ENCODE results near the gene LAMA3. TPM values are rescaled to one million over a fixed set of nuclear protein-coding genes. Genes with fewer than 3 reads are reported as not detected.

Gene LAMA3
- total RNA-seq, 1 donor from 2014 or later = 9.4 TPM

- DNase-seq (ENCODE audit: extremely low spot score, unreplicated experiment) = no peak
- no peak overlapping the region for H3K4me3 Mint-ChIP-seq
- H3K27me3 Mint-ChIP-seq = peaks cover 22% of the 10 kb centered on the region
- H3K36me3 Mint-ChIP-seq = no peaks in the 10 kb centered on the region
- no peak overlapping the region for H3K27ac Mint-ChIP-seq
- no peak for TF ChIP-seq CTCF (conservative IDR thresholded peaks at IDR 0.05)
- H3K4me1 Mint-ChIP-seq (ENCODE audit: unreplicated experiment) = no peaks in the 10 kb centered on the region
- H3K9me3 Mint-ChIP-seq = no peaks in the 10 kb centered on the region
These were observed 15.5 kb upstream of the LAMA3 start for GRCh38 chr18:23673725-23674124.

GRCh38 chr18:23675236-23675635 is 14.0 kb upstream of the LAMA3 start:
- no peak for TF ChIP-seq CTCF (conservative IDR thresholded peaks at IDR 0.05)
- DNase-seq (ENCODE audit: extremely low spot score, unreplicated experiment) = no peak
- Mint-ChIP-seq H3K27me3 (peaks cover 19% of the 10 kb centered on the region), H3K36me3 (no peaks in the 10 kb centered on the region), H3K27ac (no peak overlapping the region), H3K4me1 (ENCODE audit: unreplicated experiment) (no peaks in the 10 kb centered on the region), H3K4me3 (no peak overlapping the region), H3K9me3 (no peaks in the 10 kb centered on the region)

DNA sequence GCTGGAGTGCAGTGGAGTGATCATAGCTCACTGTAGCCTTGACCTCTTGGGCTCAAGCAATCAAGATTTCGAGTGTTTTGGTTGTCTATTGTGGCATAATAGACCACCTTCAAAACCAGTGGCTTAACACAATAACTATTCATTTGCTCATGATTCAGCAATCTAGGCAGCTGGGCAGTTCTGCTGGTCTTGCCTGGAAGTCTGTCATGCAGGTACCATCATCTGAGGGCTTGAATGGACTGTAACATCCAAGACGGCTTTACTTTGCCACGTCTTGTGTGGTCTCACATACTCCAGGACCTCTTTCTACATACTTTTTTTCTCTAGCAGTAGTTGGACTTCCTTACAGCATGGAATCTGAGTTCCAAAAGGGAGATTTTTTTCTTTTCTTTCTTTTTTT is 13.4 kb upstream of the LAMA3 start:
- Mint-ChIP-seq H3K4me1 (ENCODE audit: unreplicated experiment) (no peaks in the 10 kb centered on the region), H3K9me3 (no peaks in the 10 kb centered on the region), H3K36me3 (no peaks in the 10 kb centered on the region), H3K27me3 (peaks cover 19% of the 10 kb centered on the region), H3K4me3 (no peak overlapping the region), H3K27ac (no peak overlapping the region)
- no peak for DNase-seq (ENCODE audit: extremely low spot score, unreplicated experiment)
- no peak for TF ChIP-seq CTCF (conservative IDR thresholded peaks at IDR 0.05)

DNA sequence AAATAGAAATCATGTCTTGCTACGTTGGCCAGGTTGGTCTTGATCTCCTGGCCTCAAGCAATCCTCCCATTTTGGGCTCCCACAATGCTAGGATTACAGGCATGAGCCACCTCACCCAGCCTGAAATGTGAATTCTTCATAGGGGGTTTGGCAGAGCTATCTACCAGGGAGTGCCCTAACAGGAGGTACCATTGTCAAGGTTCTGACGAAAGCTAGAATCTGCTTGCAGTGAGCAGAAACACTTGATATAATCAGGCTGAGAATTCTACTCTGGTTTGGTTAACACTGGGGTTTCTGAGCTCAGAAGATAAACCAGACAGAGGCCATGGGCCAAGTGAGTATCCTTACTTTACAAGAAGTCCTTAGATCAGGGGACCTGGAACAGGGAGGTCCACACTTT is 7.2 kb upstream of the LAMA3 start:
- H3K9me3 Mint-ChIP-seq = no peaks in the 10 kb centered on the region
- no peak for DNase-seq (ENCODE audit: extremely low spot score, unreplicated experiment)
- H3K27ac Mint-ChIP-seq = no peak overlapping the region
- no peaks in the 10 kb centered on the region for H3K4me1 Mint-ChIP-seq (ENCODE audit: unreplicated experiment)
- peaks cover 50% of the 10 kb centered on the region for H3K27me3 Mint-ChIP-seq
- H3K4me3 Mint-ChIP-seq = no peak overlapping the region
- peaks cover 3% of the 10 kb centered on the region for H3K36me3 Mint-ChIP-seq
- no peak for TF ChIP-seq CTCF (conservative IDR thresholded peaks at IDR 0.05)

DNA sequence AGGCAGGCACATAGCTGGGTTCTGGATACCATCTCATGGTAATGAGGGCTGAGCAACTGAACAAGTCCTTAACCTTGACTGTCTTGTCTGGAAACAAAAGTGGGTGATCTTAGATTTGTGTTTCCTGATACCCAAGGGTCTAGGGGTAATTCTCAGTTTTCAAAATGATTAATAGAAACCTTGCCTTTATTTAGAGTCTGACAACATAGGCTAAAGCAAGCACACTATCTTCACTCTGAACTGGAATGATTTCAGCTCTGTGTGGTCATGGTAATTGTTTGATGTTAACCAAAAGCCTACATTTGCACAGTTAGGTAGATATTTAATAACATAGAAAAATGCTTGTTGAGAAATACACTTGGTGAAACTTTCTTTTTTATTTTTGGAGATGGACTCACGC is 6.8 kb upstream of the LAMA3 start:
- DNase-seq (ENCODE audit: extremely low spot score, unreplicated experiment) = no peak
- Mint-ChIP-seq H3K4me3 (no peak overlapping the region), H3K36me3 (peaks cover 4% of the 10 kb centered on the region), H3K27me3 (peaks cover 50% of the 10 kb centered on the region), H3K9me3 (no peaks in the 10 kb centered on the region), H3K27ac (no peak overlapping the region), H3K4me1 (ENCODE audit: unreplicated experiment) (no peaks in the 10 kb centered on the region)
- no peak for TF ChIP-seq CTCF (conservative IDR thresholded peaks at IDR 0.05)

- H3K4me3 Mint-ChIP-seq = no peak overlapping the region
- TF ChIP-seq CTCF (conservative IDR thresholded peaks at IDR 0.05) = no peak
- no peaks in the 10 kb centered on the region for H3K4me1 Mint-ChIP-seq (ENCODE audit: unreplicated experiment)
- no peak for DNase-seq (ENCODE audit: extremely low spot score, unreplicated experiment)
- peaks cover 55% of the 10 kb centered on the region for H3K27me3 Mint-ChIP-seq
- H3K36me3 Mint-ChIP-seq = peaks cover 4% of the 10 kb centered on the region
- H3K9me3 Mint-ChIP-seq = no peaks in the 10 kb centered on the region
- no peak overlapping the region for H3K27ac Mint-ChIP-seq
These were observed 6.1 kb upstream of the LAMA3 start for GRCh38 chr18:23683155-23683554.
